SK-N-MC (cell line): ENCODE results near the gene ALOX5AP.

Experiments
- EZH2 ChIP-seq: fragments of 200-600 bp; sonication (generic); IDR thresholded peaks from one replicate; pipeline ENCODE4 v1.6.1; 2017; ENCODE audit warnings: antibody characterized with exemption
- POLR2AphosphoS5 ChIP-seq: IDR thresholded peaks from 2 replicates; pipeline ENCODE4 v1.6.1; 2012; ENCODE audit warnings: mild to moderate bottlenecking, low read depth, low read length, borderline replicate concordance

DNA sequence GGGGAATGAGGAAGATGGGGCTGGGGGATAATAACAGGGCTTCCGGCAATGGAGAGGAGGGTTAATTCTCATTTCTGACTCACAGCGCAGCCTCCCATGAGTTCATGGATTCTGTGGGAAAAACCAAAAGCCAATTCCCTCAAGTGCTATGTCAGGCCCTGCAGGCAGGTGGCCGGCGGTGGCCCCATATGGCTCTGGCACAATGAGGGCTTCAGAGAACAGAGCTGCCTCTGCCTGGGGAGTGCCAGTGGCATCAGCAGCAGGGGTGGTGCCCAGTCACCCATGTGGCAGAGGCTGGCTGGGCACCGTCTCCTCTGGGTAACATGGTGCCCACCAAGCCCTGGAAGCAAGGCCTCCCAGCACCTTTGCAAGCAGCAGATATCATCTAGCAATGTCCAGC lies 69.1 kb downstream of the ALOX5AP start:
- TF ChIP-seq POLR2AphosphoS5: no peak
- TF ChIP-seq EZH2: no peak
